ENCODE results near the gene NNT. TPM values are rescaled to one million over a fixed set of nuclear protein-coding genes. Genes with fewer than 3 reads are reported as not detected.

The NNT gene
- total and polyA plus RNA-seq, 2 of the 8 experiments (the other 6 are each of a cell fraction or from before 2014, with no cell fraction given), result 11.0 to 22.2 TPM

GRCh38 chr5:43590700-43591099, 12.3 kb upstream of the NNT start:
- H2BK20ac ChIP-seq (ENCODE audit: low read length), result no peak overlapping the region
- ChIA-PET POLR2A (ENCODE audit: partially characterized antibody) (interaction anchor here (0.6 to 2.3 kb wide), 2 partner anchors 12 to 14 kb away, joined by 3 to 7 read pairs; partner anchors contain the start of gene NNT), CTCF (ENCODE audit: partially characterized antibody) (interaction anchor here (0.6 to 1.8 kb wide), 4 partner anchors 26 to 126 kb away, joined by 3 to 4 read pairs (median 4); no protein-coding TSS in a partner anchor)
- no peak overlapping the region for H2BK15ac ChIP-seq (ENCODE audit: low read length)
- H4K5ac ChIP-seq (ENCODE audit: insufficient read length, low read depth, low read length), result no peak overlapping the region
- H3K27ac ChIP-seq (ENCODE audit: low read depth, low read length), result no peak overlapping the region
- no peaks in the 10 kb centered on the region for H3K79me2 ChIP-seq (ENCODE audit: control insufficient read depth in 1 of 2, insufficient read depth in 2 of 2, low read length in 2 of 2)
- H3K79me1 ChIP-seq (ENCODE audit: low read depth, low read length), result no peaks in the 10 kb centered on the region
- H4K20me1 ChIP-seq (replicated peaks in 1 of 2; ENCODE audit: control insufficient read depth in 1 of 2, insufficient read depth in 2 of 2, low read length in 2 of 2), result no peaks in the 10 kb centered on the region
- DNase-seq (ENCODE audit: low read depth in 1 of 2, low spot score in 2 of 2), result no peak
- H2BK120ac ChIP-seq (replicated peaks; ENCODE audit: low read depth, low read length), result no peak overlapping the region
- no peak overlapping the region for H4K91ac ChIP-seq (replicated peaks; ENCODE audit: insufficient read length, low read length)
- peaks cover 0 to 3% of the 10 kb centered on the region in 2 experiments; a peak in 1 of 4 replicates for H3K9me3 ChIP-seq (ENCODE audit: insufficient read depth in 2 of 2, low read depth in 1 of 2, low read length in 1 of 2)
- peak; percentile 21 for TF ChIP-seq KDM4A (IDR thresholded peaks at IDR 0.05; ENCODE audit: low read depth, low read length, severe bottlenecking)
- TF ChIP-seq TEAD4 (IDR thresholded peaks at IDR 0.05; ENCODE audit: low read depth, low read length), result no peak
- peak; percentile 45; the same call in 1 of the 2 replicates for TF ChIP-seq YY1 (IDR thresholded peaks at IDR 0.05; ENCODE audit: low read depth, low read length)
- H3K56ac ChIP-seq (replicated peaks; ENCODE audit: insufficient read length, low read depth, low read length), result no peak overlapping the region
- H4K8ac ChIP-seq (ENCODE audit: extremely low read depth, insufficient read depth, low read length), result no peak overlapping the region
- no peaks in the 10 kb centered on the region for H3K27me3 ChIP-seq (replicated peaks in 1 of 4; ENCODE audit: control insufficient read depth in 3 of 4, extremely low read depth in 1 of 4, insufficient read depth in 3 of 4, low read length in 3 of 4)
- H3K4me2 ChIP-seq (ENCODE audit: insufficient read depth in 1 of 2, low read depth in 2 of 2, low read length in 2 of 2), result no peak overlapping the region
- H3K18ac ChIP-seq (ENCODE audit: extremely low read depth, low read length), result no peak overlapping the region; the same call in 1 of the 2 replicates
- no peak overlapping the region for H2AK5ac ChIP-seq (ENCODE audit: low read depth, low read length)
- no peaks in the 10 kb centered on the region for H3K4me1 ChIP-seq (replicated peaks in 1 of 4; ENCODE audit: control insufficient read depth in 3 of 4, insufficient read depth in 4 of 4, low read length in 3 of 4)
- H3K23ac ChIP-seq (ENCODE audit: insufficient read length), result no peak overlapping the region
- FAIRE-seq, result no peak
- H3K36me3 ChIP-seq (ENCODE audit: control insufficient read depth in 2 of 4, insufficient read depth in 4 of 4, low read length in 3 of 4), result no peaks in the 10 kb centered on the region
- H3K14ac ChIP-seq (ENCODE audit: insufficient read length), result no peak overlapping the region
- H3K23me2 ChIP-seq (ENCODE audit: low read depth, low read length), result no peaks in the 10 kb centered on the region
- no peak overlapping the region for H3K4me3 ChIP-seq (ENCODE audit: extremely low read depth in 1 of 4, insufficient read depth in 2 of 4, low read depth in 3 of 4, low read length in 4 of 4)
- H3K4ac ChIP-seq (replicated peaks; ENCODE audit: insufficient read length, low read depth, low read length), result no peak overlapping the region
- no peak overlapping the region for H2BK12ac ChIP-seq (ENCODE audit: low read depth, low read length)
- no peak overlapping the region for H2BK5ac ChIP-seq (ENCODE audit: low read depth, low read length)
- H2AFZ ChIP-seq (ENCODE audit: low read length), result no peak overlapping the region
- H3K9ac ChIP-seq (replicated peaks in 1 of 4; ENCODE audit: extremely low read depth in 1 of 4, low read depth in 3 of 4, low read length in 3 of 4), result no peak overlapping the region
